ENCODE measurements around the gene SUCO. TPM values are rescaled to one million over a fixed set of nuclear protein-coding genes. Genes with fewer than 3 reads are reported as not detected.

SUCO gene
- total and polyA plus RNA-seq, 2 experiments from 2014 or later = 18.0 to 49.8 TPM

- Mint-ChIP-seq H3K4me1 (peaks cover 8% of the 10 kb centered on the region; the same call in 2 of the 3 replicates), H3K27ac (no peak overlapping the region), H3K9me3 (no peaks in the 10 kb centered on the region; the same call in 2 of the 3 replicates), H3K4me3 (no peak overlapping the region), H3K27me3 (ENCODE audit: insufficient read depth, low read depth, poor library complexity) (peaks cover 3% of the 10 kb centered on the region), H3K36me3 (ENCODE audit: low read depth) (peaks cover 83% of the 10 kb centered on the region)
- H3F3A ChIP-seq (replicated peaks; ENCODE audit: low read depth) = no peaks in the 10 kb centered on the region
- H3K79me2 ChIP-seq (replicated peaks; ENCODE audit: insufficient read depth) = peaks cover 25% of the 10 kb centered on the region
- H2AFZ ChIP-seq = no peak overlapping the region
- peaks cover 25% of the 10 kb centered on the region for H3K36me3 ChIP-seq (ENCODE audit: insufficient read depth)
- H3K27ac ChIP-seq (ENCODE audit: low read depth) = no peak overlapping the region
- no peaks in the 10 kb centered on the region for H3K27me3 ChIP-seq (ENCODE audit: insufficient read depth)
- ATAC-seq = no peak
- no peaks in the 10 kb centered on the region for H3K9me2 ChIP-seq (ENCODE audit: insufficient read depth)
- no peaks in the 10 kb centered on the region for H4K20me1 ChIP-seq (replicated peaks; ENCODE audit: insufficient read depth)
- no peaks in the 10 kb centered on the region for H3K4me1 ChIP-seq (ENCODE audit: insufficient read depth)
- TF ChIP-seq ZNF462 (CRISPR knock-in tag; IDR thresholded peaks at IDR 0.05) (no peak), EZH2 (IDR thresholded peaks at IDR 0.05; ENCODE audit: low read depth, unreplicated experiment) (no peak), POLR2AphosphoS5 (IDR thresholded peaks at IDR 0.05; ENCODE audit: low read depth) (no peak), CREB1 (CRISPR knock-in tag; IDR thresholded peaks at IDR 0.05; ENCODE audit: low read depth) (no peak), ETS1 (IDR thresholded peaks at IDR 0.05) (no peak), ZNF114 (CRISPR knock-in tag; IDR thresholded peaks at IDR 0.05) (no peak), ZNF331 (CRISPR knock-in tag; IDR thresholded peaks at IDR 0.05; ENCODE audit: low read depth) (no peak), STAT1 (IDR thresholded peaks at IDR 0.05; ENCODE audit: unreplicated experiment) (no peak), EZH2phosphoT487 (IDR thresholded peaks at IDR 0.05; ENCODE audit: unreplicated experiment) (no peak), JUNB (IDR thresholded peaks at IDR 0.05; ENCODE audit: unreplicated experiment) (no peak), NANOG (IDR thresholded peaks at IDR 0.05; ENCODE audit: borderline replicate concordance) (no peak)
- TF ChIP-seq, protein P1, sequence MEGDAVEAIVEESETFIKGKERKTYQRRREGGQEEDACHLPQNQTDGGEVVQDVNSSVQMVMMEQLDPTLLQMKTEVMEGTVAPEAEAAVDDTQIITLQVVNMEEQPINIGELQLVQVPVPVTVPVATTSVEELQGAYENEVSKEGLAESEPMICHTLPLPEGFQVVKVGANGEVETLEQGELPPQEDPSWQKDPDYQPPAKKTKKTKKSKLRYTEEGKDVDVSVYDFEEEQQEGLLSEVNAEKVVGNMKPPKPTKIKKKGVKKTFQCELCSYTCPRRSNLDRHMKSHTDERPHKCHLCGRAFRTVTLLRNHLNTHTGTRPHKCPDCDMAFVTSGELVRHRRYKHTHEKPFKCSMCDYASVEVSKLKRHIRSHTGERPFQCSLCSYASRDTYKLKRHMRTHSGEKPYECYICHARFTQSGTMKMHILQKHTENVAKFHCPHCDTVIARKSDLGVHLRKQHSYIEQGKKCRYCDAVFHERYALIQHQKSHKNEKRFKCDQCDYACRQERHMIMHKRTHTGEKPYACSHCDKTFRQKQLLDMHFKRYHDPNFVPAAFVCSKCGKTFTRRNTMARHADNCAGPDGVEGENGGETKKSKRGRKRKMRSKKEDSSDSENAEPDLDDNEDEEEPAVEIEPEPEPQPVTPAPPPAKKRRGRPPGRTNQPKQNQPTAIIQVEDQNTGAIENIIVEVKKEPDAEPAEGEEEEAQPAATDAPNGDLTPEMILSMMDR (conservative IDR thresholded peaks at IDR 0.05; ENCODE audit: low read depth in 2 of 2) = no peak
- TF ChIP-seq, protein P2, sequence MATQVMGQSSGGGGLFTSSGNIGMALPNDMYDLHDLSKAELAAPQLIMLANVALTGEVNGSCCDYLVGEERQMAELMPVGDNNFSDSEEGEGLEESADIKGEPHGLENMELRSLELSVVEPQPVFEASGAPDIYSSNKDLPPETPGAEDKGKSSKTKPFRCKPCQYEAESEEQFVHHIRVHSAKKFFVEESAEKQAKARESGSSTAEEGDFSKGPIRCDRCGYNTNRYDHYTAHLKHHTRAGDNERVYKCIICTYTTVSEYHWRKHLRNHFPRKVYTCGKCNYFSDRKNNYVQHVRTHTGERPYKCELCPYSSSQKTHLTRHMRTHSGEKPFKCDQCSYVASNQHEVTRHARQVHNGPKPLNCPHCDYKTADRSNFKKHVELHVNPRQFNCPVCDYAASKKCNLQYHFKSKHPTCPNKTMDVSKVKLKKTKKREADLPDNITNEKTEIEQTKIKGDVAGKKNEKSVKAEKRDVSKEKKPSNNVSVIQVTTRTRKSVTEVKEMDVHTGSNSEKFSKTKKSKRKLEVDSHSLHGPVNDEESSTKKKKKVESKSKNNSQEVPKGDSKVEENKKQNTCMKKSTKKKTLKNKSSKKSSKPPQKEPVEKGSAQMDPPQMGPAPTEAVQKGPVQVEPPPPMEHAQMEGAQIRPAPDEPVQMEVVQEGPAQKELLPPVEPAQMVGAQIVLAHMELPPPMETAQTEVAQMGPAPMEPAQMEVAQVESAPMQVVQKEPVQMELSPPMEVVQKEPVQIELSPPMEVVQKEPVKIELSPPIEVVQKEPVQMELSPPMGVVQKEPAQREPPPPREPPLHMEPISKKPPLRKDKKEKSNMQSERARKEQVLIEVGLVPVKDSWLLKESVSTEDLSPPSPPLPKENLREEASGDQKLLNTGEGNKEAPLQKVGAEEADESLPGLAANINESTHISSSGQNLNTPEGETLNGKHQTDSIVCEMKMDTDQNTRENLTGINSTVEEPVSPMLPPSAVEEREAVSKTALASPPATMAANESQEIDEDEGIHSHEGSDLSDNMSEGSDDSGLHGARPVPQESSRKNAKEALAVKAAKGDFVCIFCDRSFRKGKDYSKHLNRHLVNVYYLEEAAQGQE (IDR thresholded peaks at IDR 0.05; ENCODE audit: unreplicated experiment) = no peak
- H3K4me2 ChIP-seq = no peak overlapping the region
- H3K4me3 ChIP-seq = no peak overlapping the region
- no peak for DNase-seq (ENCODE audit: low spot score)
These were observed 28.3 kb downstream of the SUCO start for GRCh38 chr1:172561252-172561651.
